ENCODE data around the gene MAP3K20.

- TF ChIP-seq POLR2AphosphoS5 (IDR thresholded peaks at IDR 0.05; ENCODE audit: low read depth, low read length) (no peak), TAF1 (IDR thresholded peaks at IDR 0.05; ENCODE audit: borderline replicate concordance, insufficient read depth, low read length) (no peak), FOXP2 (optimal IDR thresholded peaks at IDR 0.05; ENCODE audit: borderline replicate concordance, extremely low read depth, extremely low read length, insufficient read depth) (no peak), REST (IDR thresholded peaks at IDR 0.05; ENCODE audit: insufficient read depth in 1 of 2, low read depth in 2 of 2, low read length in 2 of 2) (no peak)
Observed at GRCh38 chr2:173239644-173240043, 164.0 kb downstream of the MAP3K20 start.

Measured in PFSK-1 (cell line).